ENCODE measurements around the gene FKBP10.
A peak's percentile ranks its signal among the peaks of the same experiment; 100 is the strongest.

Gene FKBP10

GRCh38 chr17:41782142-41782541 lies 30.7 kb upstream of the FKBP10 start:
- no peak for DNase-seq

DNA sequence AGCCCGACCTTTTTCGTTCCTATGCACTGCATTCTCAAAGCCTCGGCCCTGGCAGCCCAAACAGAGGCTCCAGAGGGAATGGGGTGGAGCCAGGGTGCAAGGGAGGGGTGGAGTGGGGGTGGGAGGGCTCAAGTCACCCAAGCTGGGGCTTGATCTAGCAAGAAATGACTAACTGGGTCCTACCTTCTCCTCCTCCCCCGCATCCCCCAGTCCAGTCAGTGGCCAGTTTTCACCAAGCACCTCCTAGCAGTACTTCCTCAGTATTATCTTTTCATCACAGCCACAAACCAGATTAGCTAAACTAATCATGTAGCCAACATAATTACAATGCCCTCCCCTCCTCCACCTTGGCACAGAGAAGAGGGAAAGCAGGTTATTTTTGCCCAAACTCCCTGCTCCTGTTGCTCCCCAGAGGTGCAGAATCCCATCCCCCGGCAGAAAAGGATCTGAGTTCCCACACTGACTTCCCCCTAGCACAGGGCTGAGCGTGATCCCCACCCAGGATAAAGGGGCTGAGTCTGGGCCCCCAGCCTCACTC lies 28.5 kb upstream of the FKBP10 start:
- DNase-seq, result peak; percentile 65

DNA sequence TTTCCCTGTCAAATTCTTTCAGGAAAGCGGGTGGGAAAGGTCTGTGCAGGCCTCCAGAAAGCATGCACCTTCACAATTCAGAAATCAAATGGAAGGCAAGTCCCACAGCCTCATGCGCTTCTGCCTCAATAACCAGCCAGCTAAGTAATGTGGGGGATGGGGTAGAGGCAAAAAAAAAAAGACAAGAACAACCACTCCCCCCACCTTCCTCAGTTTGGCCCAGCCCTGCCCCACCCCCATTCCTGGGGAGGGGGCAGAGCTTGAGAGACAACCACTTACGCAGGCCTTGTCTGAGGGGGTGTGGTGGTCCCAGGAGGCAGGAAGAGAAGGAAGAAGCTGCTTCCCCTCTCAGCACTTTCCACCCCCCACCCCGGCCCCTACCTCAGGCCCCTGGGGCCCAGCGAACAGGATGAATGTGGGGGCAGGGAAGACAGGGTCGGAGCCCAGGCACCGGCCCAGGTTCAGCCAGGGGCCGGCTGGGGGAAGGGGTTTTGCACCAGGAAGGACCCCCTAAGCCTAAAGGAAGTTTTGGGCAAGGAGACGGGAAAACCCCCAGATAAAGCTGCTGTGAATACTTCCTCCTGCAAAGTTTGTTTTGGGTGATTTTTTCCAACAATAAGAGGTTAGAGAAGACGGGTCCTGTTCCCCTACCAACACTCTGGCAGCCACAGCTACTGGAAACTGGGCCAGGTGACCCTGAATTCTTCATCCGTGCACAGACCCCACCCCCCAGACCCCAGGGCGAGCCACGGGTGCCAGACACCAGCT lies 27.5 kb upstream of the FKBP10 start:
- no peak for DNase-seq

- no peak for DNase-seq
Measured at GRCh38 chr17:41785859-41786226, 27.0 kb upstream of the FKBP10 start.

DNA sequence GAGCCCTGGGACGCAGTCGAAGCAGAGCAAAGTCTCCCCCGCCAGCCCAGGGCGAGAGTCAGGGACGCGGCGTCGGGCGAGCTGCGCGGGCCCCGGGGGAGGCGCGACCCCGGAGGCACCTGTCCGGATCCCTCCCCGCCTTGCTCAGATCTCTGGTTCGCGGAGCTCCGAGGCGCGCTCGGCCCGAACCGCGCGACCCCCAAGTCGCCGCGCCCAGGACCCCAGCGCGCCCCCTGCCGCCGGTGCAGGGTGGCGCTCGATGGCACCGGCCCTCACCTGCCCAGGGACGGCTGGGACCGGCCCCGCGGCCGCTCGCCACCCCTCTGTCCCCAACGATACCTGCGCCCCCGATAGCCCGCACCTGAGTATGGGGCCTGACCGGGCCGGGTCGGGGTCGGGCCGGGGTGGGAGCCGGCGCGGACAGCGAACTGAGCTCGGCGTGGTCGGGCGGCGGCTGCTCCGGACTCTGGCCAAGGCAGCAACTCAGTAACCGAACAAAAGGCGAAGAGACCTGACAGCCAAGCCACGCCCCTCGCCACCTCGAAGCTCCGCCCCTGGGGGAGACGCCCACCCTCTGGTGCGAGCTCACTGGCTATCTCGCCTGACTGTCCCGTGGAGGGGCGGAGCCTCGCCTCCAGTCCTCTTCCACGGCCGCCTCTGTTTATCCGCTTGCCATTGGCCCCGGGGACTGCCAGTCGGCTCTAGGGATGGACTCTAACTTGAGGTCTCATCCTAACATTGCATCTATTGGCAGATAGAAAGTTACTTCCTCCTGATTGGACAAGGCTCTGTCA lies 26.4 kb upstream of the FKBP10 start, which contains the start of gene JUP:
JUP (minus strand) TSS at position 485 of the 794 bp plus-strand sequence. CDS start 14,857 bp downstream, outside the sequence.
- no peak for DNase-seq

- no peak for DNase-seq
Measured at GRCh38 chr17:41787021-41787418, 25.8 kb upstream of the FKBP10 start.

DNA sequence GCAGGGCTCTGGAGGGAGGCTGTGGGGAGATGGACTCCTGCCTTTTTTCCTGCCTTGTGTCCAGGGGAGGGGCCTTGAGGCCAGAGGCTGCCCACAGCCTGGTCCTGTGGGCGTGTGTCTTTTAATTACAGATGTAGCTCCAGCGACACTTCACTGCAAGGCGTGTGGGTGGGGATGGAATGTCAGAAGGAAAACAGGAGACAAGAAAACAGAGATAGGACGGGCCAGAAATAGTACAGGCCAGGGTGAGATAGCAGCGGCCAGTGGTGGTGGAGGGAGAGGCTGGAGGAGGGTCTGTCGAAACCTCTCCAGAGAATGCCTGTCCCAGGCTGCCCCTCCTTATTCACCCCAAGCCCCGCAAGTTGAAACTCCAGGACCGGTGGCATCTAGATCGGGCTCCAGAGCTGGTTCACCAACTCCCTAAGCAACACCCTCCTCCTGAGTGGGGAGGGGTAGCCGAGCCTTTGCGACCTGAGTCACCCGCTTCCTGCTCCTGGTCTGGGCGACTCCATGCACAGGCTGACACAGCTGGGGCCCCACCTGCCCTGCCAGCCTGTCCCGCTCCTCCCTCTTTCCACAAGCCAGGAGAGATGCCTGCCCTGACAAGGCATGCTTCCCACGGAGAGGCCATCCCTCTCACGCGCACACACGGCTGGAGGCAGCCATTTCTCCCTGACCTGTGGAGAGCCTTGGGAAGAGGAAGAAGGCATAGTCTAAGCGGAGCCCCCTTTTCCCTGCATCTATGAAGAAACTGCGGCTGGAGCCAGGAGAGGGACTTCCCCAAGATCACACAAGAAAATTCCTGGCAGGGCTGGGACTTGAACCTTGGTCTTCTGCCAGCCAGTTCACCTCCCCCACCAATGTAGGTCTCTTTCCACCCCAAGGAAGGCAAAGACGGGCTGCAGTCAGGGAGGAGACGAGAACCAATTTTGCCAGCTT lies 19.7 kb upstream of the FKBP10 start:
- no peak for DNase-seq

DNA sequence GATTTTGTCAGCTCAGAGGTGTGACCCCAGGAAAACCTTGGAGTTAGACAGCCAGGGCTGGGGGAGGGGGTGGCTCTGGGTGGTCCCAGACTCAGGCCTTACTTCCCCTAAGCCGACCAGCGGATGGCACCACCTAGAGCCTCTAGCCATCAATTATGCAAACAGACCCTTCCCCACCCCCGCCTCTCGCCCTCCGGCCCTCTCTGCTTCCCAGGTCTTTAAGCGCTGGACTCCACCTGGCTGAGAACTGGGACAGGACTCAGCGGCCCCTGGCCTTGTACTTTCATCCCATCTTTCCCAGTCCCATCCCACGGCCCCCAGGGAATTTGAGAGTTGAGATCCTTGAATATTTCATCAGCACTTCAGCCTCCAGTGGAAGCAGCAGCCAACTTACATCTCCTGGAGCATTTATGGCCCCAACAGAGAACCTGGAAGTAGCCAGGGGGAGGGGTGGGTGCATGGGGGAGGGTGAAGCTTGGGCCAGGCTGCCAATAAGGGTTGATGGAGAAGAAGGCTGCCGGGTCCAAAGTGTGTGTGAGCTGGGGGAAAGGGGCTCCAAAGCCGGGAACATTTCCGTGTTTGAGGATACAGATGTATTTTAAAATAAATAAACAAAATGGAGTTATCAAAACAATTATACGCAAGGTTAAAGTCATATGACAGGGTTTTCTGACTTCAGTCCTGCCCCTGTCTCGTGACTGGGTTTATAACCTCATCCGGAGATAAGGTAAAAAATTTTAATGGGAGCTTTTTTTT lies 18.8 kb upstream of the FKBP10 start:
- DNase-seq, result no peak

DNA sequence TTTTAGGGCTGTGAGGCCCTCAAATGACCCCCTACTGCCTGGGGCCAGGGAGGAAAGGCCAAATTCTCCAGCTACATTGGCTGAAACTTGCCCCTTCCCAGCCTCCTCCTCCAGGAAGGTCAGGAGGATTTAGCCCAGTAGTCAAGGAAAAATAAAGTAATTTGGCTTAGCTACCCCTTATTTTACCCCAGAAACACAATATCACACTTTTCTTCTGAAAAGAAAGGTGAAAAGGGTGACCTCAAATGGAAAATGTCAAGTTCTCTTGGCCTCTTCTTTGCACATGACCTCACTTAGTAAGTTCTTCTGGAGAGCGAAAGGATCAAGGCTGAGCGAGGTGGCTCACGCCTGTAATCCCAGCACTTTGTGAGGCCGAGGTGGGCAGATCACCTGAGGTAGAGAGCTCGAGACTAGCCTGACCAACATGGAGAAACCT lies 18.2 kb upstream of the FKBP10 start:
- DNase-seq, result no peak

DNA sequence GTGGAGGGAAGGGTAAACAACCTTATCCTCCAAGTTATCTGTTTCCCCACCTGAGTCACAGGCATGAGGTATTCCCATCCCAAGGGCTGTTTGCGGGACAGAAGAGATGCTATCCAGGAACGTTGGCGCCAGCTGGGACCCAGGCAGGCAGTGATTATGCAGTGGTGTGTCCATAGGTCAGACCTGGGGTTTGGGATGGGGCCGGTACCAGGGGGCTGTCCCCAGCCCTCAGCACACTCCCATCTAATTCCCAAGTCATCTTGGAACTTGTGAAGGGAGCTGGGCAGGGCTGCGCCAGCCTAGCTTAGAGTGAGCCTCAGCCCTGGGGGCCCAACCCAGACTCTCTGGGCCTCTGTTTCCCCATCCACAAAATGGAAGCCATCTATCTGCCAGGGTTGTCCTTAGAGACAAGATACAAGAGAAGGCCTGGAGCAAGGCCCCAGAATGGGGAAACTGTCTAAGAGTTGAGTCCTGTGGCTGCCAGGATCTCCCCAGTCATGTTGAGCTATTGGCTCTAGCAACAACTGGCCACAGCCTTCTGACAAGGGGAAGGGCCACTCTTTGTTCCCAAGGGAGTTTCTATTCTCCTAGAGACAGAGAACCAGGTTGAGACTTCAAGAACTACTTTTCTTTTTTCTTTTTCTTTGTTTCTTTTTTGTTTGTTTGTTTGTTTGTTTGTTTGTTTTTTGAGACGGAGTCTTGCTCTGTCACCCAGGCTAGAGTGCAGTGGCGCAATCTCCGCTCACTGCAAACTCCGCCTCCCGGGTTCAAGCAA lies 16.5 kb upstream of the FKBP10 start:
- no peak for DNase-seq

- no peak for DNase-seq
Measured at GRCh38 chr17:41797377-41797776, 15.4 kb upstream of the FKBP10 start.

DNA sequence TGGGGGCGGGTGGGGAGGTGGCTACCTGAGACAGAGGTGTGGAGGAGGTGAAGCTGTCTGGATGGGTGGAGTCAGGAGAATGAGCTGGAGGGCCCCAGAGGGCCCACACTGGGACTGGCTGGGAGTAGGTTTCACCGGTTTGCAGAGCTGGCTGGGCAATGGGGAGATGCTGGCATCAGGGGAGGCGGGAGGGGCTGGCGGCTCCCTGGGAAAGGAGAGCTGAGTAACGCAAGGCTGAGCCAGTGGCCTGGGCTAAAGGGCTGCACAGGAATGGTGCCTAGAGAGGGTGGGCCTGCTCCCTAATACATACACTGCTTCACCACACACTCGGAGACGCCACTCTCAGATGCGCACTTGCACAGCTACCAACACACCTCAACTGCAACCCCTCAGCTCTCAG lies 13.4 kb upstream of the FKBP10 start:
- no peak for DNase-seq

- no peak for DNase-seq
Measured at GRCh38 chr17:41800601-41801373, 12.0 kb upstream of the FKBP10 start.

DNA sequence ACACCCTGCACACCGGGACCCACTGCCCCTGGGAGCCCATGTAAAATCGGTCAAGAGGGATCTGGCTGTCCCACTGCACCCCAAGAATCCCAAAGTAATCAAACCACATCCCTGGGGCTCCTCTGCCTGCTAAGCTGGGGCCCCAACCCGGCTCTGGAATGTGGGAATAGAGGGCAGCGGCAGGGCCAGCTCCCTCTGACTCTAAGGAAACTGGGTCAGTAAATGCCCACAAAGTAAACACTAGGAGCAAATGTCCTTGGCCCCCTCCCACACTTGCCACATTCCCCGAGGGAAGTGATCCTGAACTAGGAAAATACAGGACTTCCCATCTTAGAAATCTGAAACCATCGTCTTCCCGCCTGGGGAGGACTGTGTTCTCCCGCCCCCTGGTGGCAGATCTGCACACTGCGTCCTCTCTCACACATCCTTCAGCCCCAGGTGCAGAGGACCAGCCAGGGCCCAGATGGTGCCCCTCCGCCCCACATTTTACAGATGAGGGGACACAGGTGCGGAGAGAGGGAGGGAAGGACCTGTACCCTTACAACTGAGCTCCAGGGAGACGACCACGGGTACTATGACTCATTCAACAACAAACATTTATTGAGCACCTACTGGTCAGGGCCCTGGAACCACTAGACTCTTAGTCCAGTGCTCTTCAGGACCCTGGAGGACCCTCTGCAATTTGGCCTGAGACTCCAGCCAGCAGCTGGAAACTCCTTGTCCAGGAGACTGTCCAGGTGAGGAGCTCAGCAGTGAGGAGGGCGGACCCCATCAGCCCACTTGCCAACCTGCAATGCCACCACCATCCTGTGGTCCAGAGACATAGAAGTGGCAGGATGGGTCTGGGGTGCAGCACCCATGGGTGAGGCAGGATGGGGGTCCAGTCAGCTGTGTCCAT lies 11.2 kb upstream of the FKBP10 start:
- DNase-seq, result no peak

DNA sequence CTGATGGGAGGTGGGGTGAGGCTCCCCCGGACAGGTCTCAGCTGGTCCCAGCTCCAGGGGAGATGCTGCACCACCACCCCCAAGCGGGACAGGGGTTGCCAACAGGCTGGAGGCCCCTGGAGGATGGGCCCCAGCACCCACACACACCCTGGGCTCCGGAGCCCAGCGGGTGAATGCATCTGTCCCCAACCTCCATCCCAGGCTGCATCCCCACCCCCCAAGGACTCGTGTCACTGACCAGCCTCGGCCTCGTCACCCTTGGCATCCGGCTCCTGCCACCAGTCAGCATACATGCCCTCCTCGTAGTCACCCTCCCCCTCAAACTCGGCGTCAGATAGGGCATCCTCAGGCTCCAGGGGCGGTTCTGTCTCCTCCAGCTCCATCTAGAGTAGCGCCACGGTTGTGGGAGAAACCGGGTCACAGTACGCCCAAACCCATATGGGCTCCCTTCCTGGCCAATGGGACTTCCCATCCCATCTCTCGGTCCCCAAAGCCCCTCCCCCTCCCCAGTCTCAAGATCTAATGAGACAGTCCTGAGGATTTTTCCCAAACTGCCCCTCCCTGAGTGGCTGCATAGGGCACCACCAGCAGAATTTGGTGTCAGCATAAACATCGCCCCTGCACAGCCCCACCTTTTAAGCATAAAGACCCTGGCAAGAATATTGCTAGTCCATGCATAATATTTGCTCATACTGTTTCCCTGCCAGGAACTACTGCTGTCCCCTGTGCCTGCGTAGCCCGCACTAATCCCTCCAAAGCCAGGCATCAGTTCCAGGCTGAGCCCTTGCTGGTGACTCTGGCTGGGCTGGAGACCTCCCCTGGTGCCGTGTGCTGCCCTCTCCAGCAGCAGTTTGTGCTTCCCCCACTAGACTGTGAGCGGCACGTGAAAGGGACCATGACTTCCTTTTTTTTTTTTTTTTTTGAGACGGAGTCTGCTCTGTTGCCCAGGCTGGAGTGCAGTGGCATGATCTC lies 9.5 kb upstream of the FKBP10 start:
- DNase-seq, result no peak

- no peak for DNase-seq
Measured at GRCh38 chr17:41806685-41807445, 5.9 kb upstream of the FKBP10 start.
